Pancreas (tissue), 10 donors: Measurements from ENCODE around the gene APOA5. TPM values are rescaled to one million over a fixed set of nuclear protein-coding genes. Genes with fewer than 3 reads are reported as not detected.

ENCODE experiments used
- ATAC-seq, 4 donors: fragments of 200-7000 bp; cut with Tn5 transposase; one replicate each; pipeline versions ENCODE4 v1.8.0 to v1.9.1; 2020; ENCODE audit warnings: mild to moderate bottlenecking in 4 of 4, moderate library complexity in 4 of 4
- DNase-seq, 6 donors: peaks; one replicate each; pipeline ENCODE4 v3.0.0-alpha.2; 2020
- FAIRE-seq: peaks from 2 replicates; lab custom pipeline; 2012; peaks lifted over from hg19 to GRCh38; lab: Jason Lieb, UNC
- H3K27ac ChIP-seq, 4 donors: fragments of 200-600 bp; sonication (generic); 1 replicate in 3 of 4; 2 replicates in 1 of 4; pipeline versions ENCODE4 v1.5.0 to v1.8.0; 2020
- H3K27me3 ChIP-seq, 4 donors: fragments of 200-600 bp; one replicate each; pipeline ENCODE4 v1.8.0; 2021
- H3K36me3 ChIP-seq, 3 donors: fragments of 200-600 bp; sonication (generic) in 1 of 3; one replicate each; pipeline versions ENCODE4 v1.5.0 to v1.8.0; 2020 to 2021
- H3K4me1 ChIP-seq, 3 donors: fragments of 200-600 bp; one replicate each; pipeline ENCODE4 v1.8.0; 2021
- H3K4me3 ChIP-seq, 4 donors: fragments of 200-600 bp; sonication (generic) in 2 of 4; one replicate each; pipeline versions ENCODE4 v1.5.0 to v1.8.0; 2020 to 2021
- H3K9me3 ChIP-seq, 4 donors: fragments of 200-600 bp; one replicate each; pipeline ENCODE4 v1.8.0; 2021
- WGBS, 2 donors: extraction: QIAGEN DNeasy Blood & Tissue Kit; methylation state at CpG; one replicate each; pipeline ENCODE4 v1.1.7; 2013; 5-methylcytosine and 5-hydroxymethylcytosine counted together
- intact Hi-C, 3 donors: fragments of 100-400 bp; cut with DNase I; formaldehyde crosslinking; loops; one replicate each; pipeline versions ENCODE4 v1.11.1 to v1.14.2; 2022
- polyA plus RNA-seq, 2 donors: library from polyadenylated mRNA; stranded (reverse); fragments of 200-250 nt; gene quantifications; one replicate each; pipeline ENCODE4 v1.2.3, GENCODE V29; 2013
- total RNA-seq, 6 donors: library from RNA; stranded (reverse); fragmentation: NEBNext Ultra II Directional in 4 of 6; extraction: Animal tissue kit (Norgen Biotek cat#: 25700) in 4 of 6; gene quantifications; one replicate each; pipeline versions ENCODE4 v1.2.1 to v1.2.4, GENCODE V29; 2021 to 2023
- TF ChIP-seq, protein P1 (sequence below), 4 donors: fragments of 200-600 bp; sonication (generic) in 3 of 4; IDR thresholded peaks; one replicate each; pipeline versions ENCODE4 v1.5.0 to v1.8.0; 2021; ENCODE audit warnings: antibody characterized with exemption in 4 of 4
- donor health status: healthy with polysubstance abuse.
- donor health status: DM: no; HTN: no; CAD: no; lungs with moderate emphysema.
- donor health status: DM: no; HTN: no; CAD: no.
- donor health status: control.
- donor health status: control.
- donor health status: Bipolar disorder and iron deficiency.
- donor health status: DM: yes; HTN: yes; CAD: no.
- donor health status: DM: no; HTN: no; CAD: no.
- donor health status: DM: no; HTN: no; CAD: no.
- donor health status: DM: yes; HTN: yes; CAD: no.

Gene APOA5, protein sequence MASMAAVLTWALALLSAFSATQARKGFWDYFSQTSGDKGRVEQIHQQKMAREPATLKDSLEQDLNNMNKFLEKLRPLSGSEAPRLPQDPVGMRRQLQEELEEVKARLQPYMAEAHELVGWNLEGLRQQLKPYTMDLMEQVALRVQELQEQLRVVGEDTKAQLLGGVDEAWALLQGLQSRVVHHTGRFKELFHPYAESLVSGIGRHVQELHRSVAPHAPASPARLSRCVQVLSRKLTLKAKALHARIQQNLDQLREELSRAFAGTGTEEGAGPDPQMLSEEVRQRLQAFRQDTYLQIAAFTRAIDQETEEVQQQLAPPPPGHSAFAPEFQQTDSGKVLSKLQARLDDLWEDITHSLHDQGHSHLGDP
- total RNA-seq, result 1 to 10 TPM in 1 of 6 donors, under 1 TPM in 3, not detected in 2; 0.60 to 1.5 (median 0.81) TPM
- 1 to 10 TPM; 1.3 to 4.0 TPM for polyA plus RNA-seq

DNA sequence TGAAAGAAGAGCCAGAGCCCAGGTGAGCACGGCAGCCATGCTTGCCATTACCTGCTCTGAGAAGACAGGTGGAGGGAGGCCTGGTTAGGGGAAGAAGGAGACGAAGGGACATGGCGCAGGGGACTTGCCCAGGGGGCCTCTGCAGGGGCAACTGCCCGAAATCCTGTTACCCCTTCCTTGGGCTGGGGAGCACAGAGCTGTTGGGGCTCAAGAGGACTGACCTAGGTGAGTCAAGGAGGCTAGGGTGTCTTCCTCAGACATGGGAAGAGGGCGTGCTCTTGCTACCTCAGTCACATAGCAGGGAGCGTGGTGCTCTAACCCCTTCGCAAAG is at the start of gene APOA5:
APOA5 (minus strand) TSS at position 67 of the 331 bp plus-strand sequence; CDS start at position 48, 19 bp downstream.
- FAIRE-seq (no peak), DNase-seq (no peak), ATAC-seq (no peak)
- TF ChIP-seq, protein P1, sequence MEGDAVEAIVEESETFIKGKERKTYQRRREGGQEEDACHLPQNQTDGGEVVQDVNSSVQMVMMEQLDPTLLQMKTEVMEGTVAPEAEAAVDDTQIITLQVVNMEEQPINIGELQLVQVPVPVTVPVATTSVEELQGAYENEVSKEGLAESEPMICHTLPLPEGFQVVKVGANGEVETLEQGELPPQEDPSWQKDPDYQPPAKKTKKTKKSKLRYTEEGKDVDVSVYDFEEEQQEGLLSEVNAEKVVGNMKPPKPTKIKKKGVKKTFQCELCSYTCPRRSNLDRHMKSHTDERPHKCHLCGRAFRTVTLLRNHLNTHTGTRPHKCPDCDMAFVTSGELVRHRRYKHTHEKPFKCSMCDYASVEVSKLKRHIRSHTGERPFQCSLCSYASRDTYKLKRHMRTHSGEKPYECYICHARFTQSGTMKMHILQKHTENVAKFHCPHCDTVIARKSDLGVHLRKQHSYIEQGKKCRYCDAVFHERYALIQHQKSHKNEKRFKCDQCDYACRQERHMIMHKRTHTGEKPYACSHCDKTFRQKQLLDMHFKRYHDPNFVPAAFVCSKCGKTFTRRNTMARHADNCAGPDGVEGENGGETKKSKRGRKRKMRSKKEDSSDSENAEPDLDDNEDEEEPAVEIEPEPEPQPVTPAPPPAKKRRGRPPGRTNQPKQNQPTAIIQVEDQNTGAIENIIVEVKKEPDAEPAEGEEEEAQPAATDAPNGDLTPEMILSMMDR (IDR thresholded peaks at IDR 0.05), result no peak
- Histone ChIP-seq H3K4me3 (no peak within 1 kb of the TSS), H3K9me3 (no peaks in the 10 kb centered on the region), H3K27ac (no peak within 1 kb of the TSS), H3K27me3 (no peaks in the 10 kb centered on the region), H3K4me1 (peaks cover 13 to 21% (median 14%) of the 10 kb centered on the region in 3 donors), H3K36me3 (no peaks in the 10 kb centered on the region)
- intact Hi-C loops, result loop anchor here in 1 of 3 donors (5.0 to 10.0 kb wide), 2 partner anchors 41 to 313 kb away; no protein-coding TSS in a partner anchor
- WGBS, 2 donors, result 90 to 98% methylated on average over 7 of the region's 7 CpGs

DNA sequence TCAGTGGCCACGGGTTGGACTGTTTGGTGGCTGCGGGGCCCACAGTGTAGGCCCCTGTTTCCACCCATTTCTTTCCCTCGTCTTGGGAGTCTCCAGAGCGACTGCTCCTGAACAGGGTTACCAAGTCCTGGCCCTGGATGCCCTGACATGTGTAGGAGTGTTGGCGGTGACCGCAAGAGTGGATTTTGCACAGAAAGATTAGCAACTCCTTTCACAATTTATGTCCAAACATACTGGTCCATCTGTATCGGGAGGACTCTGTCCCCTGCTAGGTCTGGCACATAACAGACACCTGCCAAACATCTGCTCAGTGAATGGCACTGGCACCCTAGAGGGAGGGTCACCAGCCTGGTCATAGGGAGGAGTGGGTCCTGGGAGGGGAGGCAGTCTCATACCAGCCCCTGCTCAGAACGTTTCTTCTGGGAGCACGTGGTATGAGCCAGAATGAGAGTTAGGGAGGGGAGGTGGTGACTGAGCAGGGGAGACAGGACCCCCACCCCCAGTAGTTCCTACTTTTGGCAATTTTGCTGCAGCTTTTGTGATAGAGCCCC is 49.1 kb upstream of the APOA5 start:
- FAIRE-seq, result no peak
- peaks cover 0 to 12% (median 0%) of the 10 kb centered on the region in 3 donors for H3K36me3 ChIP-seq
- intact Hi-C loops, result no loop called here
- no peak overlapping the region for H3K4me3 ChIP-seq
- no peak for ATAC-seq
- TF ChIP-seq, protein P1 (IDR thresholded peaks at IDR 0.05), result no peak
- H3K27me3 ChIP-seq, result no peaks in the 10 kb centered on the region
- no peak overlapping the region for H3K27ac ChIP-seq
- WGBS, 2 donors, result 72 to 79% methylated on average over 9 of the region's 9 CpGs
- H3K9me3 ChIP-seq, result no peaks in the 10 kb centered on the region
- H3K4me1 ChIP-seq, result peaks cover 0 to 3% (median 0%) of the 10 kb centered on the region in 3 donors
- DNase-seq, result no peak

DNA sequence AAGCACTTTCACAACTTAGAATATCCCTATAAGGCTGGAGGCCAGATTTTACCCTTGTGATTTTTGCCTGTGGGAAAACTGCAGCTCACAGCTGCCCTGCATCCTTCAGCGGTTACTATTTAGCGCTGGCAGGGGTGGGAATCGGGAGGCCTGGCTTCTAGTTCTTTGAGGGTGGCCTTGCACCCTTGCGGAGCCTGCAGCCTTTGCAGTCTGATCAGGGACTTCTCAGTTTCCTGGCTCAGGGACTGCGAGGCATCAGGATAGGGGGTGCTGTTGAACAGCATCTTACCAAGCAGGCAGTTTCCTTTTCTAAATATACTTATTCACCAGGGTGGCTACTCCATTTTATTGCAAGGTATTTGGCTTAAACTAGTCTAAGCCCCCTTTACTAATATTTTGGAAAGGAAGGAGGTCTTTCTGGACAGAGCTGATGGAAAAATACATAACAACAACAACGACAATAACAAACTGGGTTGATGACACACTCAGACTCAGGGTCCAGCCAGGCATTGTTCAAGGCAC is 48.6 kb upstream of the APOA5 start:
- Histone ChIP-seq H3K4me1 (peaks cover 0 to 7% (median 0%) of the 10 kb centered on the region in 3 donors), H3K36me3 (peaks cover 0 to 7% (median 0%) of the 10 kb centered on the region in 3 donors), H3K27me3 (no peaks in the 10 kb centered on the region), H3K4me3 (no peak overlapping the region), H3K27ac (no peak overlapping the region), H3K9me3 (no peaks in the 10 kb centered on the region)
- intact Hi-C loops, result no loop called here
- no peak for FAIRE-seq
- no peak for DNase-seq
- no peak for ATAC-seq
- TF ChIP-seq, protein P1 (IDR thresholded peaks at IDR 0.05), result no peak
- WGBS, 2 donors, result 29 to 38% methylated on average over 6 of the region's 6 CpGs

DNA sequence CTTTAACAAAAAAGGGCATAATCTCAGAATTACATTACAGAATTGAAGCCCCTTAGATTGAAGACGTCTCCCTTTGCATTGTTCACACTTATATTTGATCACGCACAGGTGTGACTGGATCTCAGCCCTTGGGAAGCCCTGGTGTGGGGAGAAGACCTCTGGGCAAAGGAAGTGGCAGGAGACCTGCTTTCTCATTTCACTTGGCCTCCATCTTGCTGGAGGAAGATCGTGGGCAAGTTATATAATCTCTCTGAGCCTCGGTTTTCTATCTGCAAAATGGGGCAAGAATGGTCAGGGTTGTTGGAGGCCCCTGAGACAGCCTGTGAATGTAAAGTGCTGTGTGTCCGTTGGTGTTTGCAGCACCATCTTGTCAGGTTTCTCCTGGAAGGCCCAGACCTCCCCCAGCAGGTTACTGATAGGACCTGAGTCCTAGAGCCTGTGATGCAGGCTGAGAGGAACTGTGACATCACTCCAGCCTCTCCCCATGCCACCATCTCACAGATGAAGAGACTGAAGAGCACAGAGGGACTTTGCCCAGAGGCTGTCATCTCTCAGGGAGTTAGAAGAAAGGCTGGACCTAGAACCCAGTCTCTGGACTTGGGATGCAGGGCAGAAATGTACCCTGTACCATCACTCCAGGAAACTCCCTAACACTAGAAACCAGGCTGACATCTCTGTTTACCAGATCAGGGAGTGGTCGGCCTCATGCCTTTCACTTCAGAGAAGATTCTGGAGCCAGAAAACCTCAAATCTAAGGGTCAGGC is 46.8 kb upstream of the APOA5 start:
- H3K27ac ChIP-seq, result no peak overlapping the region
- no peak overlapping the region for H3K4me3 ChIP-seq
- TF ChIP-seq, protein P1 (IDR thresholded peaks at IDR 0.05), result no peak
- no peaks in the 10 kb centered on the region for H3K36me3 ChIP-seq
- DNase-seq (no peak), ATAC-seq (no peak), FAIRE-seq (no peak)
- 74 to 85% methylated on average over 6 of the region's 6 CpGs for WGBS, 2 donors
- intact Hi-C loops, result loop anchor here in 1 of 3 donors (2.0 kb wide), 1 partner anchor 50 kb away; the partner anchor contains the start of gene ZPR1
- no peaks in the 10 kb centered on the region for H3K27me3 ChIP-seq
- no peaks in the 10 kb centered on the region for H3K9me3 ChIP-seq
- peaks cover 0 to 10% (median 0%) of the 10 kb centered on the region in 3 donors for H3K4me1 ChIP-seq
